ENCODE results near the gene FOXA2. TPM values are rescaled to one million over a fixed set of nuclear protein-coding genes. Genes with fewer than 3 reads are reported as not detected.

FOXA2 gene
- total RNA-seq, 2 donors from 2014 or later = 86.7 to 123 TPM

- peaks cover 91% of the 10 kb centered on the region for H3K4me1 Mint-ChIP-seq
- peak overlapping the region; percentile 59 for H3K4me3 Mint-ChIP-seq
- Histone ChIP-seq H3K9me3 (ENCODE audit: control insufficient read depth, low read length) (no peaks in the 10 kb centered on the region), H3K27me3 (ENCODE audit: control insufficient read depth, insufficient read depth, low read length, poor library complexity, severe bottlenecking) (peaks cover 27% of the 10 kb centered on the region), H3K36me3 (ENCODE audit: control insufficient read depth, insufficient read depth, low read length) (peaks cover 52% of the 10 kb centered on the region), H3K4me3 (ENCODE audit: low read length) (peak overlapping the region; percentile 58), H3K27ac (ENCODE audit: low read depth, low read length) (no peak overlapping the region), H3K9ac (ENCODE audit: extremely low read depth, low read length, poor library complexity, severe bottlenecking) (peak overlapping the region; percentile 55), H3K4me1 (ENCODE audit: control insufficient read depth, insufficient read depth, low read length) (peaks cover 71% of the 10 kb centered on the region)
- DNase-seq = peak; percentile 85
- WGBS, 2 experiments (ENCODE audit: insufficient coverage in 1 of 2, insufficient read length in 1 of 2) = 9 to 19% methylated on average over 18 to 57 of the region's 57 CpGs
- peaks cover 73% of the 10 kb centered on the region for H3K27me3 Mint-ChIP-seq (ENCODE audit: insufficient read depth)
- TF ChIP-seq CTCF (conservative IDR thresholded peaks at IDR 0.05) = no peak
- peak overlapping the region; percentile 91 for H3K27ac Mint-ChIP-seq
- peaks cover 39% of the 10 kb centered on the region for H3K36me3 Mint-ChIP-seq (ENCODE audit: low read depth)
- H3K9me3 Mint-ChIP-seq = no peaks in the 10 kb centered on the region
Observed at GRCh38 chr20:22567944-22568871, 16.2 kb downstream of the FOXA2 start.

- DNase-seq = no peak
Observed at GRCh38 chr20:22566876-22567658, 17.3 kb downstream of the FOXA2 start.

More at GRCh38 chr20:22566876-22567658, 17.3 kb downstream of the FOXA2 start:
- Histone ChIP-seq H3K4me3 (ENCODE audit: low read length) (peak overlapping the region; percentile 58), H3K36me3 (ENCODE audit: control insufficient read depth, insufficient read depth, low read length) (peaks cover 48% of the 10 kb centered on the region), H3K27ac (ENCODE audit: low read depth, low read length) (no peak overlapping the region), H3K9me3 (ENCODE audit: control insufficient read depth, low read length) (no peaks in the 10 kb centered on the region), H3K9ac (ENCODE audit: extremely low read depth, low read length, poor library complexity, severe bottlenecking) (no peak overlapping the region), H3K4me1 (ENCODE audit: control insufficient read depth, insufficient read depth, low read length) (peaks cover 64% of the 10 kb centered on the region), H3K27me3 (ENCODE audit: control insufficient read depth, insufficient read depth, low read length, poor library complexity, severe bottlenecking) (peaks cover 30% of the 10 kb centered on the region)
- Mint-ChIP-seq H3K36me3 (ENCODE audit: low read depth) (peaks cover 39% of the 10 kb centered on the region), H3K27me3 (ENCODE audit: insufficient read depth) (peaks cover 70% of the 10 kb centered on the region), H3K27ac (peak overlapping the region; percentile 48), H3K9me3 (no peaks in the 10 kb centered on the region), H3K4me3 (peak overlapping the region; percentile 59), H3K4me1 (peaks cover 91% of the 10 kb centered on the region)
- no peak for TF ChIP-seq CTCF (conservative IDR thresholded peaks at IDR 0.05)
- 26 to 42% methylated on average over 9 to 13 of the region's 13 CpGs for WGBS, 2 experiments (ENCODE audit: insufficient coverage in 1 of 2, insufficient read length in 1 of 2)
